HEK293 (cell line): ENCODE data around the gene MKLN1.

Experiments used
- CTCF ChIA-PET: fragments of 350-600 bp; formaldehyde crosslinking; extraction: SDS; loops from one replicate; lab custom pipeline; 2021; ENCODE audit warnings: antibody characterized with exemption; lab: Yijun Ruan, JAX
- POLR2A ChIA-PET: fragments of 300-600 bp; formaldehyde crosslinking; extraction: SDS; loops from one replicate; lab custom pipeline; 2020; ENCODE audit warnings: antibody characterized with exemption, inconsistent platforms; lab: Yijun Ruan, JAX
- H3K27ac ChIP-seq: fragments of 200-500 bp; sonication (Bioruptor generic); 2 replicates; pipeline ENCODE4 v1.5.1; 2014; ENCODE audit warnings: low read depth, low read length, control low read depth, inconsistent platforms; ENCODE audit errors: extremely low read depth
- H3K36me3 ChIP-seq, 2 experiments: fragments of 200-500 bp in 1 of 2; sonication (Bioruptor generic) in 1 of 2; 1 replicate in 1 of 2; 2 replicates in 1 of 2; pipeline ENCODE4 v1.5.1; 2014 to 2017; ENCODE audit warnings: inconsistent platforms in 2 of 2, low read length in 2 of 2; ENCODE audit not compliant: control insufficient read depth in 2 of 2, insufficient read depth in 1 of 2
- H3K4me1 ChIP-seq: fragments of 200-500 bp; sonication (Bioruptor generic); 2 replicates; pipeline ENCODE4 v1.5.1; 2014; ENCODE audit warnings: mild to moderate bottlenecking, low read length, inconsistent platforms; ENCODE audit not compliant: control insufficient read depth, insufficient read depth
- H3K4me3 ChIP-seq: 2 replicates; pipeline ENCODE4 v1.5.1; 2011; ENCODE audit warnings: low read depth, mild to moderate bottlenecking, control low read depth, low read length, moderate library complexity
- H3K9me3 ChIP-seq: fragments of 200-500 bp; sonication (Bioruptor generic); 2 replicates; pipeline ENCODE4 v1.5.1; 2014; ENCODE audit warnings: low read depth, low read length, inconsistent platforms; ENCODE audit not compliant: control insufficient read depth, insufficient read depth
- BCL11B ChIP-seq: fragments of 450-650 bp; formaldehyde crosslinking; IDR thresholded peaks from 2 replicates; pipeline ENCODE4 v1.5.1; 2016; ENCODE audit warnings: low read depth, missing biosample characterization, missing genetic modification characterization
- GLI2 ChIP-seq: fragments of 450-650 bp; formaldehyde crosslinking; IDR thresholded peaks from 2 replicates; pipeline ENCODE4; 2017; ENCODE audit warnings: missing biosample characterization, missing genetic modification characterization, low read depth, borderline replicate concordance
- HOXA7 ChIP-seq: sonication (generic); formaldehyde crosslinking; IDR thresholded peaks from 2 replicates; pipeline ENCODE4 v1.8.1; 2022; ENCODE audit warnings: missing genetic modification reagents, borderline replicate concordance
- KLF16 ChIP-seq: fragments of 450-650 bp; formaldehyde crosslinking; IDR thresholded peaks from 2 replicates; pipeline ENCODE4 v1.5.1; 2017; ENCODE audit warnings: missing biosample characterization, missing genetic modification characterization
- KLF7 ChIP-seq: fragments of 450-650 bp; formaldehyde crosslinking; IDR thresholded peaks from 2 replicates; pipeline ENCODE4 v1.5.1; 2016; ENCODE audit warnings: missing biosample characterization, missing genetic modification characterization, borderline replicate concordance
- KLF8 ChIP-seq: fragments of 450-650 bp; formaldehyde crosslinking; IDR thresholded peaks from 2 replicates; pipeline ENCODE4 v1.5.1; 2016; ENCODE audit warnings: missing biosample characterization, missing genetic modification characterization
- MZF1 ChIP-seq: fragments of 450-650 bp; formaldehyde crosslinking; IDR thresholded peaks from 2 replicates; pipeline ENCODE4 v1.5.1; 2017; ENCODE audit warnings: missing biosample characterization, missing genetic modification characterization, borderline replicate concordance
- OVOL3 ChIP-seq: fragments of 450-650 bp; formaldehyde crosslinking; IDR thresholded peaks from 2 replicates; pipeline ENCODE4 v1.5.1; 2016; ENCODE audit warnings: missing biosample characterization, missing genetic modification characterization
- PRDM4 ChIP-seq: fragments of 450-650 bp; formaldehyde crosslinking; IDR thresholded peaks from 2 replicates; pipeline ENCODE4 v1.5.1; 2017; ENCODE audit warnings: missing biosample characterization, missing genetic modification characterization
- SALL2 ChIP-seq: fragments of 450-650 bp; formaldehyde crosslinking; IDR thresholded peaks from 2 replicates; pipeline ENCODE4 v1.5.0; 2017; ENCODE audit warnings: missing biosample characterization, mild to moderate bottlenecking, missing genetic modification characterization, borderline replicate concordance
- SETDB1 ChIP-seq: IDR thresholded peaks from one replicate; pipeline ENCODE4 v1.6.1; 2017; ENCODE audit warnings: mild to moderate bottlenecking, low read length, moderate library complexity, mixed read lengths; ENCODE audit not compliant: insufficient read length
- WT1 ChIP-seq: fragments of 450-650 bp; formaldehyde crosslinking; IDR thresholded peaks from 2 replicates; pipeline ENCODE4 v1.5.1; 2016; ENCODE audit warnings: missing biosample characterization, missing genetic modification characterization
- ZBTB48 ChIP-seq: fragments of 450-650 bp; formaldehyde crosslinking; IDR thresholded peaks from 2 replicates; pipeline ENCODE4 v1.5.1; 2016; ENCODE audit warnings: missing biosample characterization, missing genetic modification characterization
- ZIC2 ChIP-seq: fragments of 450-650 bp; formaldehyde crosslinking; IDR thresholded peaks from 2 replicates; pipeline ENCODE4 v1.5.1; 2016; ENCODE audit warnings: missing biosample characterization, missing genetic modification characterization
- ZNF138 ChIP-seq: fragments of 450-650 bp; formaldehyde crosslinking; IDR thresholded peaks from 2 replicates; pipeline ENCODE4 v1.5.1; 2016; ENCODE audit warnings: missing biosample characterization, missing genetic modification characterization, borderline replicate concordance
- ZNF221 ChIP-seq: fragments of 450-650 bp; formaldehyde crosslinking; IDR thresholded peaks from 2 replicates; pipeline ENCODE4 v1.5.1; 2017; ENCODE audit warnings: missing biosample characterization, missing genetic modification characterization, borderline replicate concordance
- ZNF335 ChIP-seq: fragments of 450-650 bp; formaldehyde crosslinking; conservative IDR thresholded peaks from 2 replicates; pipeline ENCODE4 v1.5.1; 2016; ENCODE audit warnings: missing biosample characterization, missing genetic modification characterization
- ZNF391 ChIP-seq: fragments of 450-650 bp; formaldehyde crosslinking; IDR thresholded peaks from 2 replicates; pipeline ENCODE4 v1.5.1; 2016; ENCODE audit warnings: low read depth, missing biosample characterization, missing genetic modification characterization, borderline replicate concordance
- ZNF473 ChIP-seq: fragments of 450-650 bp; formaldehyde crosslinking; IDR thresholded peaks from 2 replicates; pipeline ENCODE4 v1.5.1; 2017; ENCODE audit warnings: missing biosample characterization, missing genetic modification characterization
- ZNF513 ChIP-seq: fragments of 450-650 bp; IDR thresholded peaks from 2 replicates; pipeline ENCODE4 v1.5.1; 2018; ENCODE audit warnings: missing biosample characterization, missing genetic modification characterization
- ZNF544 ChIP-seq: fragments of 450-650 bp; formaldehyde crosslinking; IDR thresholded peaks from 2 replicates; pipeline ENCODE4 v1.5.0; 2017; ENCODE audit warnings: missing biosample characterization, missing genetic modification characterization
- ZNF549 ChIP-seq: fragments of 450-650 bp; IDR thresholded peaks from 2 replicates; pipeline ENCODE4 v1.5.1; 2018; ENCODE audit warnings: missing biosample characterization, missing genetic modification characterization, mild to moderate bottlenecking, inconsistent platforms, moderate library complexity
- ZNF621 ChIP-seq: fragments of 450-650 bp; formaldehyde crosslinking; IDR thresholded peaks from 2 replicates; pipeline ENCODE4 v1.5.1; 2017; ENCODE audit warnings: missing biosample characterization, missing genetic modification characterization
- ZNF623 ChIP-seq: fragments of 450-650 bp; formaldehyde crosslinking; IDR thresholded peaks from 2 replicates; pipeline ENCODE4 v1.5.1; 2016; ENCODE audit warnings: missing biosample characterization, missing genetic modification characterization
- ZNF658 ChIP-seq: fragments of 450-650 bp; formaldehyde crosslinking; IDR thresholded peaks from 2 replicates; pipeline ENCODE4; 2016; ENCODE audit warnings: missing biosample characterization, missing genetic modification characterization
- ZNF747 ChIP-seq: fragments of 450-650 bp; formaldehyde crosslinking; IDR thresholded peaks from 2 replicates; pipeline ENCODE4 v1.5.1; 2016; ENCODE audit warnings: missing biosample characterization, missing genetic modification characterization
- ZNF768 ChIP-seq: fragments of 450-650 bp; formaldehyde crosslinking; IDR thresholded peaks from 2 replicates; pipeline ENCODE4 v1.5.1; 2018; ENCODE audit warnings: missing biosample characterization, mild to moderate bottlenecking, missing genetic modification characterization
- ZSCAN16 ChIP-seq: fragments of 450-650 bp; formaldehyde crosslinking; IDR thresholded peaks from 2 replicates; pipeline ENCODE4 v1.5.1; 2016; ENCODE audit warnings: missing biosample characterization, missing genetic modification characterization
- ZSCAN30 ChIP-seq: fragments of 450-650 bp; IDR thresholded peaks from 2 replicates; pipeline ENCODE4 v1.5.1; 2018; ENCODE audit warnings: missing biosample characterization, mild to moderate bottlenecking, missing genetic modification characterization, moderate library complexity

MKLN1 gene

GRCh38 chr7:131312838-131313237 is 14.8 kb upstream of the MKLN1 start:
- no peaks in the 10 kb centered on the region for H3K9me3 ChIP-seq
- ChIA-PET POLR2A (no interaction called here), CTCF (no interaction called here)
- H3K27ac ChIP-seq: no peak overlapping the region
- TF ChIP-seq SETDB1 (peak; percentile 70), ZNF621 (tag by site-specific recombination) (no peak)
- no peaks in the 10 kb centered on the region for H3K4me1 ChIP-seq
- H3K4me3 ChIP-seq: no peak overlapping the region
- no peaks in the 10 kb centered on the region for H3K36me3 ChIP-seq

- POLR2A ChIA-PET: no interaction called here
- H3K4me1 ChIP-seq: no peaks in the 10 kb centered on the region
- H3K4me3 ChIP-seq: no peak overlapping the region
- no peaks in the 10 kb centered on the region for H3K9me3 ChIP-seq
- TF ChIP-seq ZNF658 (tag by site-specific recombination): no peak
- TF ChIP-seq ZIC2: no peak
- TF ChIP-seq ZNF549: no peak
- no peak for TF ChIP-seq ZNF623 (tag by site-specific recombination)
- TF ChIP-seq MZF1 (tag by site-specific recombination): no peak
- TF ChIP-seq ZNF747 (tag by site-specific recombination): no peak
- TF ChIP-seq PRDM4: no peak
- TF ChIP-seq SALL2: no peak
- TF ChIP-seq ZBTB48 (tag by site-specific recombination): no peak
- no peak for TF ChIP-seq HOXA7
- TF ChIP-seq KLF7 (tag by site-specific recombination): no peak
- no peak for TF ChIP-seq GLI2 (tag by site-specific recombination)
- no peak for TF ChIP-seq ZSCAN30
- no peak for TF ChIP-seq OVOL3 (tag by site-specific recombination)
- no peak for TF ChIP-seq ZNF768 (tag by site-specific recombination)
- CTCF ChIA-PET: no interaction called here
- no peaks in the 10 kb centered on the region for H3K36me3 ChIP-seq
- no peak overlapping the region for H3K27ac ChIP-seq
Observed at GRCh38 chr7:131320603-131321002, 7.1 kb upstream of the MKLN1 start.

GRCh38 chr7:131321656-131322055 is 6.0 kb upstream of the MKLN1 start:
- Histone ChIP-seq H3K4me1 (no peaks in the 10 kb centered on the region), H3K4me3 (no peak overlapping the region), H3K27ac (no peak overlapping the region), H3K9me3 (no peaks in the 10 kb centered on the region), H3K36me3 (no peaks in the 10 kb centered on the region)
- TF ChIP-seq ZNF221 (tag by site-specific recombination): no peak
- no peak for TF ChIP-seq ZNF138 (tag by site-specific recombination)
- CTCF ChIA-PET: interaction anchor here (0.6 to 1.0 kb wide), 3 partner anchors 16 to 424 kb away, joined by 3 to 4 read pairs (median 3); no protein-coding TSS in a partner anchor
- POLR2A ChIA-PET: no interaction called here

GRCh38 chr7:131322061-131322460 is 5.6 kb upstream of the MKLN1 start:
- Histone ChIP-seq H3K27ac (no peak overlapping the region), H3K36me3 (no peaks in the 10 kb centered on the region), H3K4me1 (no peaks in the 10 kb centered on the region), H3K9me3 (no peaks in the 10 kb centered on the region), H3K4me3 (no peak overlapping the region)
- POLR2A ChIA-PET: no interaction called here
- CTCF ChIA-PET: interaction anchor here (0.6 to 1.0 kb wide), 2 partner anchors 42 to 425 kb away, joined by 3 to 4 read pairs; no protein-coding TSS in a partner anchor
- no peak for TF ChIP-seq ZNF335 (tag by site-specific recombination)
- TF ChIP-seq ZSCAN16 (tag by site-specific recombination): no peak
- TF ChIP-seq ZIC2: no peak
- no peak for TF ChIP-seq ZNF513 (tag by site-specific recombination)
- no peak for TF ChIP-seq ZNF544
- no peak for TF ChIP-seq ZNF138 (tag by site-specific recombination)
- no peak for TF ChIP-seq ZNF391 (tag by site-specific recombination)
- no peak for TF ChIP-seq KLF16 (tag by site-specific recombination)
- no peak for TF ChIP-seq WT1 (tag by site-specific recombination)
- no peak for TF ChIP-seq BCL11B (tag by site-specific recombination)
- TF ChIP-seq KLF8 (tag by site-specific recombination): no peak
- no peak for TF ChIP-seq ZNF473 (tag by site-specific recombination)
